Measurements from ENCODE around the gene TEX51.

- TF ChIP-seq, protein P1, sequence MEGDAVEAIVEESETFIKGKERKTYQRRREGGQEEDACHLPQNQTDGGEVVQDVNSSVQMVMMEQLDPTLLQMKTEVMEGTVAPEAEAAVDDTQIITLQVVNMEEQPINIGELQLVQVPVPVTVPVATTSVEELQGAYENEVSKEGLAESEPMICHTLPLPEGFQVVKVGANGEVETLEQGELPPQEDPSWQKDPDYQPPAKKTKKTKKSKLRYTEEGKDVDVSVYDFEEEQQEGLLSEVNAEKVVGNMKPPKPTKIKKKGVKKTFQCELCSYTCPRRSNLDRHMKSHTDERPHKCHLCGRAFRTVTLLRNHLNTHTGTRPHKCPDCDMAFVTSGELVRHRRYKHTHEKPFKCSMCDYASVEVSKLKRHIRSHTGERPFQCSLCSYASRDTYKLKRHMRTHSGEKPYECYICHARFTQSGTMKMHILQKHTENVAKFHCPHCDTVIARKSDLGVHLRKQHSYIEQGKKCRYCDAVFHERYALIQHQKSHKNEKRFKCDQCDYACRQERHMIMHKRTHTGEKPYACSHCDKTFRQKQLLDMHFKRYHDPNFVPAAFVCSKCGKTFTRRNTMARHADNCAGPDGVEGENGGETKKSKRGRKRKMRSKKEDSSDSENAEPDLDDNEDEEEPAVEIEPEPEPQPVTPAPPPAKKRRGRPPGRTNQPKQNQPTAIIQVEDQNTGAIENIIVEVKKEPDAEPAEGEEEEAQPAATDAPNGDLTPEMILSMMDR (IDR thresholded peaks at IDR 0.05), result no peak
- no peak for TF ChIP-seq POLR2A (IDR thresholded peaks at IDR 0.05)
Observed at GRCh38 chr2:126885751-126886210, 12.9 kb upstream of the TEX51 start.
